HG02943 (cell line): ENCODE data around the gene EPB42.
"Not testable (repeated sequence)": the region's sequence is repeated elsewhere in the genome, so short reads cannot be mapped to it uniquely, and the experiment has no call there.

Source experiments
- ATAC-seq: cut with Tn5 transposase; IDR thresholded peaks from one replicate; pipeline ENCODE4 v1.9.1; 2021; ENCODE audit warnings: mild to moderate bottlenecking, low read depth, moderate library complexity; ENCODE audit not compliant: unreplicated experiment

Gene EPB42

GRCh38 chr15:43242616-43243015 is 21.8 kb upstream of the EPB42 start:
- no peak for ATAC-seq

GRCh38 chr15:43241100-43241499 is 20.3 kb upstream of the EPB42 start:
- ATAC-seq = no peak

DNA sequence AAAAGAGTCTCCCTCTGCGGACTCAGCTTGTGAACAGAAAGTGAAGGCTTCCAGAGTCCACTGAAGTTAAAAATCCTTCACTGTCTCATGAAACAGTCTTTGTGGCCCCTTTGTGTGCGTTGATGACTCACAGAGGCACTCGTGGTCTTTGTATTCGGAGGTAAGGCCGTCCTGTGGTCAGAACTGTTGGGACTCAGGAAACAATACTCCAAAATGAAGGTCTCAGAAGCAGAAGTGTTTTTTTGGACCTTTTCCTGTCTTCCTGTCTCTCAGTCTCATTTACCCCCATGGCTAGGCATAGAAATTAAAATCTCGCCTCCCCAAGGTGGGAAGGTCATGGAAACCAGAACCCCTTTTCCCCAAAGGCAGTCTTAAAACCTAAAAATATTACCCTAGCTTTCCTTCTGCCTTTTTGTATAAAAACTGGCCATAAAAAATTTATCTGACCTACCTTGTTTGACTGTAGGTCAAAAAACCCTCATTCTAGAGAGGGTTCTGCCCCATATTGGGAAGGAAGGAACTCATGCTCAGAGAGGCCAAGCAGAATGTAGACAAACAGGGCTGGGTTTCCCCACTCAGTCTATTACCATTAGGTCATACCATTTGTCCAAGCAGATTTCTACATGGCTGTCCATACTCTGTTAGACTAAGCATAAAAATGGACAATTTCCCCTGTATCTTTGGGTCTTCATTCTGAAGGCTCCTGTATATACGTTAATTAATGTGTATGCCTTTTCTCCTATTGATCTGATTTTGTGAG is 19.1 kb upstream of the EPB42 start:
- ATAC-seq = no peak

- ATAC-seq = no peak
Measured at GRCh38 chr15:43238671-43239131, 17.9 kb upstream of the EPB42 start.

GRCh38 chr15:43237842-43238470 is 17.1 kb upstream of the EPB42 start:
- ATAC-seq = no peak

DNA sequence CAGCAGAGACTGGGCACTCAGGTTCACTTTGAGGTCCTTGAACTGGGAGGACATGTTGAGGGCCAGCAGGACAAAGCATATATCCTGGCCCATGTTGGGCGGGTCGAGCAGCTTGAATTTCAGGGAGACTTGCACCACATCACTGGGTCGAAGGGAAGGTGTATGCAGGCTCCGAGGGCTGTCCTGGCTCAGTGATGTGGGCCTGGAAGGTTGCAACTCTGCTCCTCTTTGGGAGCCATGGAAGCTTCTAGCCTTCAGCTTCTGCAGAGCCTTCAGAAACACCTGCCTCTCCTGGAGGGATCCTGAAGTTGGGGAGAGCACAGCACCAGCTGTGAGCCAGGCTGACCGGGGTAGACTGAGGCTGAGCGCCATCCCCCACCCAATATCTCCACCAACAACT is 14.7 kb upstream of the EPB42 start:
- no peak for ATAC-seq

DNA sequence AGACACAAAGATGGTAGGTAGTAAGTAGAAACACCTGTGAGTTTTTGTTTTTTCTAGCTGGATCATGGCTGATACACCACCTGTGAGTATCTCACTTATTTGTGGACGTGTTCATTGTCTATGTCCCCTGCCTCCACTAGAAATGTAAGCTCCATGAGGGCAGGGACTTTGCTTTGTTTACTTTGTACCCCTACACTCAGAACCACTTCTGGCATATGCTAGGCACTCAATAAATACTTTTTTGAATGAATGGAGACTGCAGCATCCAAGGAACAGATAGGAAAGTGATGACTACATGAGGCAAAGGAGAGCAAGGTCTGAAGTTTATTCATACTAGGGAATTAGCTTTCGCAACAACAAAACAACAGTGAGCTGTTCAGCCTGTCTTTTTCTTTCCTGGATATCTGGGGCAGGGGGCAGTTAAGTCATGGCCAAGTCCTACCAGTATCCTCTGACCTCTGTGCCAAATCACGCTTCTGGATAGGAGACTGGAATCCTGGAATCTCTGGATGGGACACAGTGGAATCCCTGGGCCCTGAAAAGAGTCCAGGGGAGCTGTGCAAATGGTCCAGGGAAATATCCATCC is 11.6 kb upstream of the EPB42 start:
- no peak for ATAC-seq

DNA sequence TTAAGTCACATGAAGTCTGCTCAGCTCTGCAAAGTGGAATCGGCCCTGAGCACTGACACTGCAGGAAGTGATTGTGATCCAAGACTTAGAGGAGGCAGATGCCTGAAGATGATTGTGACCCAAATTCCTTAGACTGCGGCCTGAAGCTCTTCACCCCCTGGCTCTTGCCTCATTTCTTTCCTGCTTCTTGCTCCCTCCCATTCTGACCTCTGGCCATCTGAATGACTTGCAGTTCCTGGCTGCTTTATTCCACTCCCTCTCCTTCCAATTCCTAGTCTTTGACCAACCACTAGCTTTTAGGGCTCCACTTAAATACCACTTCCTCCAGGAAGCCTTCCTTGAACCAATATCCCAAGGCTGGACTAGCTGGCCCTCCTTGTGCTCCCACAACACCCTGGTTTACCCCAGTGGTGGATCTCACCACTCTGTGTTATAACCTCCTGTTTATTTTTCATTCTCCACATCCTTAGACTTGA is 9.9 kb upstream of the EPB42 start:
- ATAC-seq = no peak

DNA sequence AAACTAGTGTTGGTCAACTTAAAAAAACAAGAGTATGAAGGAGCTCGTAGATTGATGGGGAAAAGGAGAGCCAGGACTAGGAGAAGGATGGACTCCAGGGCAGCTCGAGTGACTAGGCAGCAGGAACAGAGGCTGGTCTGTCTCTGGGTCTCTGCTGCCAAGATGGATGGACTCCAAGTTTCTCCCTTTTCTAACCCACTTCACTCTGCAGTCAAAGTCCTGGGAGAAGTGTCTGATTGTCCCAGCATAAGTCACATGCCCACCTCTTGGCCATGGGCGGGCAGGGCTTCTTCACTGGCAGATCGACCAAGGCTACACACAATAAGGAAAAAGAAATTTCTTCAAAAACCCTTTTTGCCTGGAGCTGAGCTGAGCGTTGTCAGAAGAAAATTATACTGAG is 9.2 kb upstream of the EPB42 start:
- ATAC-seq = no peak

DNA sequence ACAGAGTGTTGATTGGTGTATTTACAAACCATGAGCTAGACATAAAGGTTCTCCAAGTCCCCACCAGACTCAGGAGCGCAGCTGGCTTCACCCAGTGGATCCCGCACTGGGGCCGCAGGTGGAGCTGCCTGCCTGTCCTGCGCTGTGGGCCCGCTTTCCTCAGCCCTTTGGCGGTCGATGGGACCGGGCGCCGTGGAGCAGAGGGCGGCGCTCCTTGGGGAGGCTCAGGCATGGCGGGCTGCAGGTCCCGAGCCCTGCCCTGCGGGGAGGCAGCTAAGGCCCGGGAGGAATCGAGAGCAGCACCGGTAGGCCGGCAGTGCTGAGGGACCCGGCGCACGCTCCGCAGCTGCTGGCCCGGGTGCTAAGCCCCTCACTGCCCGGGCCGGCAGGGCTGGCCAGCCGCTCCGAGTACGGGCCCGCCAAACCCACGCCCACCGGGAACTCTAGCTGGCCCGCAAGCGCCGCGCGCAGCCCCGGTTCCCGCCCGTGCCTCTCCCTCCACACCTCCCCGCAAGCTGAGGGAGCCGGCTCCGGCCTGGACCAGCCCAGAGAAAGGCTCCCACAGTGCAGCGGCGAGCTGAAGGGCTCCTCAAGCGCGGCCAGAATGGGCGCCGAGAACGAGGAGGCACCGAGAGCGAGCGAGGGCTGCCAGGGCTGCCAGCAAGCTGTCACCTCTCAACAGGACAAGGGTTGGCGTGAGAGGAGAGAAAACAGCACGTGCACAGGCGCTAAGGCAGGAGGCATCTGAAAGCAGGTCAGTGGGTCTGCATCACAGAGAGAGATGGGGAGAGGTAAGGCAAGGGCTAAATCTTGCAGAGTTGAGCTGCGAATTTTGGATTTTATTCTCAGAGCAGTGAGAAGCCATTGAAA is 5.9 kb upstream of the EPB42 start:
- ATAC-seq = no peak

- ATAC-seq = not testable (repeated sequence)
Measured at GRCh38 chr15:43225950-43226255, 5.1 kb upstream of the EPB42 start.

GRCh38 chr15:43225201-43225949 is 4.6 kb upstream of the EPB42 start:
- ATAC-seq = no peak

DNA sequence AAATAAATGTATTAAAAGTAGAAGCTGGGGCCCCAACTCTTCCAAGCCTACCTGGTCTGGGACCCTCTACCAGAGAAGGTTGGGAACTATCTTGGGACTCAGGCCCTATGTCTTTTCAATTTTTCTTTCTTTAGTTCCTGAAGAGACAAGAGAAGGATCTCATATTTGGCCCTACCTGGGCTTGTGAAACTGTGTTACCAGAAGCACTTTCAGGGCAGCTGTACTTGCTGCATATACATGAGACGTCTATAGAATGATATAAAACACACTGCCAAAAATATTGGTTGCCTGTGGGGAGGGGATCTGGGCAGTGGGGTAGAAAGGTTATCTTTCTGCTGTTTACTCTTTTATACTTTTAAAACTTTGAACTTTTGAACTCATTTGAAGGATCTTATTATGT is 604 bp upstream of the EPB42 start:
- no peak for ATAC-seq

- ATAC-seq = no peak
Measured at GRCh38 chr15:43219929-43220928, 589 bp downstream of the EPB42 start.

DNA sequence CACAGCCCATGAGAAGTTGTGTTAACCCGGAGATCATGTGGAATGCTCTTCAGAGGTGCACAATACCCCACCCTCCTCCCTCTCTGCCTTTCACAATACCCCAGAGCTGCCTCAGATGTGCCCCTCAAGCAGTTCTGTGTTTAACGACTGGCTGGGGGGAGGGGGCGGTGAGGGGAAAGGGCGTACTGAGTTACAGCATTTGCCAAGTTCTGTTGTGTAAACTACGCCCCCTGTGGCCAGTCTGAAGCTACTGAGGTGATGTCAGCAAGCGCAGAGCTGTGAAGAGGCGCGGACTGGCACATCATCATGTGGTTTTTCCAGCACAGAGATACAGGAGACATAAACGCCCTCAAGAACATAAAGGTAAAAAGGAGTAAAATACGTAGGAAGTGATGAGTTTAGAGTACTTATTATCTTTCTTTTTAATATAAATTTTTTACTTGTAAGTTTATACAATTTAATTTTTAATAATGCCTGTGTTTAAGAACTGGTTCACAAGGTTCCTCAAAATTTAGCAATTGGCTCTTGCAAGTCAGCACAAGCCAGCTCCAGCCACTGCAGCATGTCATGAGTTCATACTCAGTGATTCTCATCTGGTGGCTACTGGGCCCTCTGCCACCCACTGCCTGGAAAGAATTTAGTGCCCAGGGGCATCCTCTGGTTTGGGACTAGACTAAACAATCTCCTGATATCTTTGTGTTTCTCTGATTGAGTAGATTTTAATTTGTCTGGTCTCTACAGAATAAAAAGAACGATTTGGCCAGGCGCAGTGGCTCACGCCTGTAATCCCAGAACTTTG is 1.7 kb downstream of the EPB42 start:
- no peak for ATAC-seq

DNA sequence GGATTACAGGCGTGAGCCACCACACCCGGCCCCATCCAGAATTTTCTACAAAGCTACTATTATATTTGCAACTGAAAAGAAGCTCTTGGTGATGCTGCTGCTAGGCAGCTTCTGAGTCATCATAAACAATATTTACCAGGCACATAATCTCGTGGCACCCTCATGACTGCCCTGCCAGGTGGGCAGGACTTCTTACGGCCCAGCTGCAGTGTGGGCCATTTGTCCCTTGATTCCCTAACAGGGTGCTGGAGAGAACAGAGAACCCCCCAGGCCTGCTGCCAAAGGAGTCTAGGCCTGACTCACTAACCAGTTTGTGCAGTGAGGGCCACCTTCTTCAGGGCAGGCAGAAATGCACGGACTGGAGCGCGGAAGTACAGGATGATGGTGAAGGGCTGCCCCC is 4.9 kb downstream of the EPB42 start:
- no peak for ATAC-seq

- ATAC-seq = no peak
Measured at GRCh38 chr15:43214592-43215295, 6.1 kb downstream of the EPB42 start.

- no peak for ATAC-seq
Measured at GRCh38 chr15:43214169-43214568, 6.6 kb downstream of the EPB42 start.
